HG02571 (cell line): ENCODE results near the gene LPCAT2.

ENCODE experiments used
- ATAC-seq: cut with Tn5 transposase; IDR thresholded peaks from one replicate; pipeline ENCODE4 v1.9.1; 2021; ENCODE audit warnings: mild to moderate bottlenecking, moderate library complexity; ENCODE audit not compliant: unreplicated experiment

Gene LPCAT2

DNA sequence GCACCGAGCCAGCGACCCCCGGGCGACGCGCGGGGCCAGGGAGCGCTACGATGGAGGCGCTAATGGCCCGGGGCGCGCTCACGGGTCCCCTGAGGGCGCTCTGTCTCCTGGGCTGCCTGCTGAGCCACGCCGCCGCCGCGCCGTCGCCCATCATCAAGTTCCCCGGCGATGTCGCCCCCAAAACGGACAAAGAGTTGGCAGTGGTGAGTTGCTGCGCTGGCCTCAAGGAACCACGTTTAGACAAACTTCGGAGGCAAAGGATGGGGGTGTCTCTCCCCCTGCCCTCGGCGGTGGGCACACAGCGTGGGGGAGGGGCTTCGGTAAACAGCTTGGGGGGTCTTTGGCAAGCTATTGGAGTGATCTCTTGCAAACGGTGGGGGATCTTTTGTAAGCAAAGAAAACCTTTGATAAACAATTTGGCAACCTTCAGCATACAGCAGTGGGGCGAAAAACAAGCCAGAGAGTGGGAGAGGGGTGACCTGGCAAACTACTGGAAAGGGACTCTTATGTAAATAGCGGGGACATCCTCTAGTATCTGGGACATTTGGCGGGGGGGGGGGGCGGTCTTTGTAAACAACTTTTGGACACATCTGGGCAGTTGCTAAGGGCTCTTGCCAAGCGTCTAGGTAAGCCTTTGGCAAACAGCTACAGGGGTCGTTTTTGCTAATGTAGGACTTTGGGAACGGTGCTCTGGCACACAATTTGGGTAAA is 29.3 kb upstream of the LPCAT2 start:
- ATAC-seq = no peak

DNA sequence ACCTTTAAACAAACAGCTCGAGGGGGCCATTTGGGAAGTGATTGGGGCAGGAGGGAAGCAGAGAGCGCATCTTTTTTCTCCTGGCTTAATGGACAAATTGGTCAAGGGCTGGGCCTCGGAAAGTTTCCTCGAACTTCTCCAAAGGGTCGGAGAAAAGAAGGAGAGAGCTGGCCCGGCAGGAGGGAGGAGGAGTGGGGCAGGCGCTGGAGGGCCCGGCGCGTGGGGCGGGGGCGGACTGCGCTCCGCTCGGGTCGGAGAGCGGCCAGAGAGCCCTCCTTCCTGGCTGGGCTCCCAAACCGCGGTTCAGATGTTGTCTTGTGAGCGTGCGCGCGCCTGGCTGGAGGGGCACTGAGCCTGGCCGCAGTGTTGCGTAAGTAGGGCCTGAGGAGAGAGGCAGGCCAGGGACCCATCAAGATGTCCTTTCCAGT is 28.6 kb upstream of the LPCAT2 start:
- no peak for ATAC-seq

DNA sequence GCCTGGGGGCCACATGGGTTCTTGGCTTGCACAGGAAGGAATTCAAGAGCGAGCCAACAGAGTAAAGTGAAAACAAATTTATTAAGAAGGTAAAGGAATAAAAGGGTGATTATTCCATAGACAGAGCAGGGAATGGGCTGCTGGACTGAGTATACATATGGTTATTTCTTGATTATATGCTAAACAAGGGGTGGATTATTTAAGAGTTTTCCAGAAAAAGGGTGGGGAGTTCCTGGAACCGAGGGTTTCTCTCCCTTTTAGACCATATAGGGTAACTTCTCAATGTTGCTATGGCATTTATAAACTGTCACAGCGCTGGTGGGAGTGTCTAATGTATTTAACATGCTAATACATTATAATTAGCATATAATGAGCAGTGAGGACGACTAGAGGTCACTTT is 27.8 kb upstream of the LPCAT2 start:
- no peak for ATAC-seq

DNA sequence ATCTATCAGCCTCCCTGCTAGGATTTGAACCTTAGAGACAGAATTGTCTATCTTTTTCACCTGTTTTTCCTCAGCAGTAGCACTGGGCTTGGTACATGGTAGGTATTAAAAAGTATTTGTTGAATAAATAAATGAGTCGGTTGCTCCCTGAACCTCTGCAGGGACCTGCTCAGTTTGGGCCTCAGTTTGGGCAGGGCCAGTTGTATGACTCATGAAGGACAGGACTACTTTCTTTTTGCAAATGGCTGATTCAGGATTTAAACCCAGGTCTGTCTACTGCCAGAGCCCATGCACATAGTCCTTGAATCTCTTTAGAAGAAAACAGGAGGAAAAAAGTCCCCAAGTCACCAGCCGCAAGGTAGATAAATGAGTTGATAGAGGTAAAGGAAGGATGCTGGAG is 26.8 kb upstream of the LPCAT2 start:
- ATAC-seq = no peak

DNA sequence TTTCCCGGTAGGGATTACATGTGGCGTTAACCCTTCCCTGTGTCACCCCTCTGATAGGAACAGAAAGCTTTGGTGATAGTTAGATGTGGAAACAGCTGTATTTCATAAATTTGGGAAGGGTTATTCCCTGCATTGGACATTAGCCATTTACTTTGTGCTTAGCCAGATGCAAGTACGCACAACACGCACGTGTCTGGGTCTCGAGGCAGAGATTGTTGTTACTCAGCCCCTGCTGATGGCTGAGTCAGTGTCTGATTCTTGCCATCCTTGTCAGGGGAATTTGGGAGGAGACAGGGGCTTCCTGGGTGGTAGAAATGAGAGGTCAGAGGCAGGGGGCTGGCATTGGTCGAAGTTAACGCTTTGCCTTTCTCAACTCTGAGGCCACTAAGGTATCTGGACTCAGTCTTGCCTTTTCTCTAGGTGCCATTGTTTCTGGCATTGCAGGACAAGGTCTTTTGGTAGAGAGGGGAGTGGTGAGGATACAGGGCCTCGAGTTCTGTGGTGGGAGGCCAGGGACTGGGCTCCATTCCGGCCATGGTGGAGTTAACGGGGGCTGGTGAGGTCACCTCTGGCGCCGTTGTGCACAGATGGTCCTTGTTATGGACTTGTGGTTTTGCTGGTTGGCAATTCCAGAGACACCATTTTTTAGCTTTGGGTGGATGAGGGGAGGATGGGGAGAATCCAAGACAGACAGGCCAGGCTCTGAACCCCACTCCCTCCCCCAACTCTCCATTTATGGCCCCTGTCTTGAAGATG is 21.6 kb upstream of the LPCAT2 start:
- ATAC-seq = no peak

DNA sequence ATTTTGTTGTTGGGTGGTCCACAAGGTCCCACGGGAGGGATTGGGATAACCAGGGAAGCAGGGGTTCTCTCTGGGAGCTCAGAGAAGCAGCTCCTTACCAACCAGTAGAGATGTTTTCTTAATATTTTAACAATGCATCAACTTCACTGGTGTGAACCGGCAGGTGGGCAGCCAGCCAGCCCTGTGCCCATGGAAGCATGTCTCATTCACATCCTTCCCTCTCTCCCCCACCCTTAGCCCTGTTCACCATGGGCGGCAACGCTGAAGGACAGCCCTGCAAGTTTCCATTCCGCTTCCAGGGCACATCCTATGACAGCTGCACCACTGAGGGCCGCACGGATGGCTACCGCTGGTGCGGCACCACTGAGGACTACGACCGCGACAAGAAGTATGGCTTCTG is 20.6 kb upstream of the LPCAT2 start:
- no peak for ATAC-seq

DNA sequence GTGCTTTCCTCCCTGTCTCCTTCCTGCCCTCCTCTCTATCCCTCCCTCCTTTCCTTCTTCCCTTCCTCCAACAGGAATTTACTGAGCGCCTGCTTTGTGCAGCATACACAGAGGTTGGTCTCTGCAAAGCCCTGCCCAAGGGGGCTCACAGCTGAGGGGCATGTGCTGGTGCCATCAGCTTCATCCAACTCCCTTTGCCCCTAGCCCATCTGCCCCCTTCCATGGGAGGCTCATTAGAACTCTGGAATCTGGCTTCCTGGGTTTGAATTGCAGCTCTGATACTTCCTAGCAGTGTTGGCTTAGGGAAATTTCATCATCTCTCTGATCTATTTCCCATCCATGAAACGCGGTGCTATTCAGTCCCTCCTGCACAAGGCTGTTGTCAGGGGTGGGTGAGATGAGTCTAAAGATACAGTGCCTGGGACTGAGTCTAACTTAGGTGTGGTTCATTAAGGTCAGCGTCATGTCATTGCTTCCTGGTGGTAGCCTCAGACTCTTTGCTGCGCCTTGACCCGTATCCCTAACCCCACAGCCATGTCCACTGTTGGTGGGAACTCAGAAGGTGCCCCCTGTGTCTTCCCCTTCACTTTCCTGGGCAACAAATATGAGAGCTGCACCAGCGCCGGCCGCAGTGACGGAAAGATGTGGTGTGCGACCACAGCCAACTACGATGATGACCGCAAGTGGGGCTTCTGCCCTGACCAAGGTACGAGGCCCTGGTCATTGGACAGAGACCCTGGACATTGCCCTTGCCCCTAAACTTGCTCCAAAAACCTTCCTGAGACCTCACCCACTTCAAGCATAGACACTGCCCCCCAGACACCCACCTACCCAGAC is 19.5 kb upstream of the LPCAT2 start:
- no peak for ATAC-seq

DNA sequence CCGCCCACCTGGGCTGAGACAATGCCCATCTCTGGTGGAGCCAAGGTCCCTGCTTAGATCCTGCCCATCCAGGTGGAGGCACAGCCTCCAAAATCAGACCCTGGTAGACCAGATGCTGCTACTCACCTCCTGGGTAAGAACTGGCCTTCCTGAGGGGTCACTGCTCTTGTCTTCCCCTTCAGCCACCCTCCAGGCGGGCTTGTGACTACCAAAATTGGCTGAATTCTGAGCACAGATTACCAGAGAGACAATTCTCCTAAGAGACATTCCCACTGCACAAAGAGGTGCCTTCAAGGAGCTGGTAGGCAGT is 19.0 kb upstream of the LPCAT2 start:
- ATAC-seq = no peak

DNA sequence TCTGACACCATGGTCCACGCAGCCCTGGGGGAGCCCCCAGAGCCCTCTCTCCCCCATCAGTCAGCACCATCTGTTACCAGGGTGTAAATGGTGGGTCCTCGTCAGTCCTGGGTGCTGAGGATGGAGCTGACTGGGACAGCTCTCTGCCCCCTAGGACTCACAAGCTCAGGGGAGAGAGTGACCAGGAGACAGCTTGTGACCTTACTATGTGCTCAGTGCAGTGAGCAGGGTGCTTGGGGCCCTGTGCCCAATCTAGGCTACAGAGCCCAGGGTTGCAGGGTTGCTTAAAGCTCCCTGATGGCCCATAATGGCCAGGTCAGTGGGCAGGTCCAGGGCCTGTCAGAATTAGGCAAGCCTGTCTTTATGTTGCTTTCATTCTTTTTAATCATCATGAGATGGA is 18.6 kb upstream of the LPCAT2 start:
- no peak for ATAC-seq

DNA sequence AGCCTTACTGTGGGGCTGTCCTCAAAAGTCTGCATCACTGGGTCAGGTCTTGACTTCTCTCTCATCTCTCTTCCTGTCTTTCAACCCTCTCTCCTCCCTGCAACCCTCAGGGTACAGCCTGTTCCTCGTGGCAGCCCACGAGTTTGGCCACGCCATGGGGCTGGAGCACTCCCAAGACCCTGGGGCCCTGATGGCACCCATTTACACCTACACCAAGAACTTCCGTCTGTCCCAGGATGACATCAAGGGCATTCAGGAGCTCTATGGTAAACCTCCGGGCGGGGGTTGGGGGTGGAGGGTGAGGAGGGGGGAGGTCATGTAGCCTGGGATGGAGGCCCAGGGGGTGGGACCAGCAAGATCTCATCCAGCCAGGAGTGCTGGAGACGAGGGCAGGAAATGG is 17.2 kb upstream of the LPCAT2 start:
- ATAC-seq = no peak

DNA sequence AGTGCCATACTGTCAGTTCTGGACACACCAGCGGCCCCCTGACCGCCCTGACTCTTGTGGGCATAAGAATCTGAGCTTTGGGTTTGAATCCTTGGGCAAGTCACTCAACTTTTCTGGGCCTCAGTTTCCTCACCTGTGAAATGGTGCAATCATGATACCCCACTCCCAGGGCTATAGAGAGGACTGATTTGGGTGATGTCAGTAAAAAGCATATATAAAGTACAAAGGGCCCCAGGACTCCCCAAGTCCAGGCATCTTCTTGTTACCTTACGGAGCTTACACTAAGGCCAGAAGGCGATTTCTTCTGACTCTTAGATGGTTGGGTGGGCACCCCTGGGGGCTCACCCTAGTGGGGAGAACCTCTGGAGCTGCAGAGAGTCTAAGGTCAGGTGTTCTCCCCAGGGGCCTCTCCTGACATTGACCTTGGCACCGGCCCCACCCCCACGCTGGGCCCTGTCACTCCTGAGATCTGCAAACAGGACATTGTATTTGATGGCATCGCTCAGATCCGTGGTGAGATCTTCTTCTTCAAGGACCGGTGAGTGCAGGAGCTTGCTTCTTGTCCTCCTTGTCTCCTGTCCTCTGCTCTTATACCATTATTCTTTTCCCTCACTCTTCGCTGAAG is 16.0 kb upstream of the LPCAT2 start:
- no peak for ATAC-seq

DNA sequence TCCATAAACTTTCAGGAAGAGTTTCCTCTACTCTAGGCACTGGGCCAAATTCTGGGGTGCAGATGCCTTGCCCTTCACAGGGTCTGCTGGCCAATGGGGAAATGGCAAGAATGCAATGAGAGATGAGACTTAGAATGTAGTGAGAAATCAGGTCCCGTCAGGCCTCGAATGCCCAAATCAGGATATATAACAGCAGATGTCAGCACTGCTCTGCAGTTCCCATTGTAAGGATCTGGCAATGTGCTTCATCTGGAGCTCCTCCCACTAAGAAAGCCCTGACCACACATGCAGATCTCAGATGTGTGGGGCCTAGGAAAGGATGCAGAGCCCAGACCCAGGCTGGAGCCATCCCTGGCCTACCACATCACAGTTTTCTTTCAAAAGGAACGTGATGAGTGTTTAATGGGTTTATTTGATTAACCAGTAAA is 13.9 kb upstream of the LPCAT2 start:
- no peak for ATAC-seq

DNA sequence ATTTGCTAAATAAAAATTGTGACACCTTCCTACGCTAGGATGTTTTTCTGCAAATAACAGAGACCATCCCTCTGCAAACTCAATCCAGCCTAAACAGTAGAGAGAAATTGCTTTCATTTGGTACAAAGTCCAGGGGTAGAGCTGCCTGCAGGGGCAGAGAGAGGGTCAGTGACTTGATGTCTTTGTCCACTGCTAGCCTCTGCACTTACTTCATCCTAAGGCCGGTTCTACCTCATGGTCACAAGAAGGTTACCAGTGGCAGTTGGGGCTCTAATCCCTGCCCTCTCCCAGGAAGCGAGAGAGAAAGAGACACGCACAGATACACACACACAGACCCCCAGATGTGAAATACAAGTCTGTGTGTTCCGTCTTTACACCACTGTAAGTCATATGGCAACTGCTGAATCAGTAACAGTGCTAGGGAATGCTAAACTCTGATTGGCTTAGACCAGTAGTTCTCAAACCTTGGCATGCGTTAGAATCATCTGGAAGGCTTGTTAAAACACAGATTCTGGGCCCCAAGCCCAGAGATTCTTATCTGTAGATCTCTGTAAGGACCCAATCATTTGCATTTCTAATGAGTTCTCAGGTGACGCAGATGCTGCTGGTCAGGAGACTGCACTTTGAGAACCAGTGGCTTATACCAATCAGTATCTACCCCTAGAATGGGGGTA is 13.1 kb upstream of the LPCAT2 start:
- ATAC-seq = no peak

DNA sequence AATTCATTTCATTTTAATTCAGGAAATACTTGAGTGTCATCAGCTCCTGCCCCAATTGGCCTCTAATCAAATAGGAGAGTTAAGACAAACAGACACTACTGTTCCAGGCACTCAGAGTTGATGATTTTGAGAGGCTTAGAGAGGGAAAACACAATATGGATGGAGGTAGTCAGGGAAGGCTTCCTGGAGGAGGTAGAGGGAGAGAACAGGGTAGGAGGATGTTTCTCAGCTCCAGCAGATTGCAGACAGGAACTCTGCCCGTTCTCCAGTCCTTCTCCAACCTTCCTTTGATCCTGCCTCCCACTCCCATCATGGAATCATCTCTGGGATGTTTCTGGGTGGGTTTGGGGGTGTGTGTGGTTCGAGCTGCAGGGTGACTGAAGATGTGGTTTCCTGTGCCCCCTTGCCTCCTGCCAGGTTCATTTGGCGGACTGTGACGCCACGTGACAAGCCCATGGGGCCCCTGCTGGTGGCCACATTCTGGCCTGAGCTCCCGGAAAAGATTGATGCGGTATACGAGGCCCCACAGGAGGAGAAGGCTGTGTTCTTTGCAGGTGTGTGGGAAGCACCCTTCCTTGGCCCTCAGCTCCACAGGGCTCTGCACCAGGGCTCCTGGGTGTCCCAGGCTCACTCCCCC is 12.2 kb upstream of the LPCAT2 start:
- ATAC-seq = no peak

DNA sequence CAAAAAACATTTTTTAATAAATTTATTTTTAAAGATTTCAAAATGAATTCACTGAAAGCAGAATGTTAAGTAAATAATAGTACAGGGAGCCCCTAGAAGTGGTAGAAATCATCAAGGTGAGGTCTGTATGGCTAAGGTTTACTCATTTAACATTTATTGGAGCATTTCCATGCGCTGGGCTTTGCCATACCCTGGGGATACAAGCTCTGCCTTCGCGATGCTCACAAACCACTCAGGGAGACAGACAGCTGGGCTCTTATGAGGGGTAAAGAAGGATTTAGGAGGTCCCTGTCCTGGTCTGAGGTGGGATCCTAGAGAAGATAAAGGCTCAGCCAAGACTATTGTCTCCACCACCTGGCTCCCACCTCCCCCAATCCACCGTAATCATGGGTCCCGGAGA is 11.3 kb upstream of the LPCAT2 start:
- no peak for ATAC-seq

DNA sequence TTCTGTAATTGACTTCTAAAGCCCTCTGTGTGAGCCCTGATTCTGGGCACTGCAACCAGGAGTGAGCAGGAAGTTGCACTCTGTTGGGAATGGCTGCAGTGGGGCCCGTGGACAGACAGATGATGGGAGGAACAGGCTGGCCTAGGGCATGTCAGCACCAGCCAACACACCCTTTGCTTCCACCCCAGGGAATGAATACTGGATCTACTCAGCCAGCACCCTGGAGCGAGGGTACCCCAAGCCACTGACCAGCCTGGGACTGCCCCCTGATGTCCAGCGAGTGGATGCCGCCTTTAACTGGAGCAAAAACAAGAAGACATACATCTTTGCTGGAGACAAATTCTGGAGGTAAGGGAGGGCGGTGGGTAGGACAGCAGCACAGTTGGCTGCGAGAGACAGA is 10.8 kb upstream of the LPCAT2 start:
- no peak for ATAC-seq

DNA sequence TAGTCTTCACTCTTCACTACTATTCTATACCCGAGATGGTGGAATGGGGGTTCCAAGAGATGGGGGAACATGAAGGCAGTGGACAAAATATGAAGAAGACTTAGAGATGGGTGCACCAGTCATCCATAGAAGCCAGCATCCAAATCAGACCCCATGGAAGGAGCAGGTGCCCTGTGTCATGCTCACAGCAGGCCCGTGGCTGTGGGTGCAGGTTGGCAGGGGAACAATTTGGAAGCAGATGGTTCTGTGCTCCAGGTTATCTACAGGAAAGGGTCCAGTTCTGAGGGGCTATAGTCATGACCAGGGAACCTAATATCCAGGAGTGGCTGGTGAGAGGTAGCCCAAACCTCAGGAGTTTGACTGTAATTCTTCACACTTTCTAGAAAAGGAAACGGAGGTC is 9.6 kb upstream of the LPCAT2 start:
- no peak for ATAC-seq

DNA sequence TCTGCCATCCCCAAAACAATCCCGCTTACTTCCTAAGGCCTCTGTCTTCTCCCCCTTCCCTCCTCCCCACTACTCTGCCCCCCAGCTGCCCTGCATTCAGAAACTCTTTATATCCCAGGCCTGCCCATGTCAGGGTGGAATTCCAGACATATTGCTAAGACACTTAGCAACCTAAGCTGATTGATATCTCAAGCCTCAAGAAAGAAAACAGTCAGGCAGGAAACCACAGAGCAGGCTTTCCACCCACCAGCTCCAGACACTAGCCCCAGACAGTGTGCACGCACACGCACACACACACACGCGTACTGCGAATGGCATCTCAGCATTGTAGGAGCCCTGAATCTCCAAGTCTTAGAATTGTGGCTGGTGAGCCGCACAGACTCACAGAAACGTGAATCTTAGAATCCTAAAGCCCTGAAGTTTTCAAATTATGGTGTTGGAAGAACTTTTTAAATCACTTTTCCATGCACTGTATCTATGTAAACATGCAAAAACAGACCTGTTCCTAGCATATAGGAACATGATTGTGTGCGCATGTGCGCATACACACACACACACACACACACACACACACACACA is 8.8 kb upstream of the LPCAT2 start:
- no peak for ATAC-seq

DNA sequence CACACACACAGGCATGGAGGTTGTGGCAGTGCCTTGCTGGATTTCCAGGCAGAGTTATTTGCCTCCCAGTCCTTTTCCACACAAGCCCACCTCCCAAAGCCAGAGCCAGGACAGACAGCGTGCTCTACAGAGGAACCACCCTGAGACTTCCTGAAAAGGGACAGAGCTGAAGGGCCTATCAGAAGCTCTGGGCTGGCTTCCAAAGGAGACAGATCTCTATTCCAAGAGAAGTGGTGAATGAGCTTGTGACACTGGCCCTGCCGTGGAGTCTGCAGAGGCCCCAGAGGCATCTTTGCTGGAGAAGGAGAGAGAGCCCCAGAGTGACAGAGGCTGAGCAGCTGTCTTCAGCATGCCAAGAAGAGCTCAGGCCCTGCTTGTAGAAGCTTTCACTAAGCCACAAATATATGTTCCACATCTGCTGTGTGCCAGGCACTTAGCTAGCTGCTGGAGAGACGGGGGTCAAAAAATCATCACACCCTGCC is 8.3 kb upstream of the LPCAT2 start:
- ATAC-seq = no peak
